Upper lobe of left lung (tissue), 4 donors: ENCODE data around the gene CPEB1.

Experiments
- POLR2A ChIP-seq, 4 donors: fragments of 450-650 bp; IDR thresholded peaks; one replicate each; pipeline ENCODE4 v1.5.1; 2016 to 2017; ENCODE audit warnings: antibody characterized with exemption in 4 of 4, mild to moderate bottlenecking in 2 of 4
- POLR2AphosphoS5 ChIP-seq, 2 donors: sonication (generic); formaldehyde crosslinking; IDR thresholded peaks; one replicate each; pipeline ENCODE4 v1.5.1; 2017; ENCODE audit warnings: antibody characterized with exemption in 2 of 2
- TF ChIP-seq, protein P1 (sequence below), 6 experiments: fragments of 450-650 bp in 4 of 6; fragments of 200-600 bp in 2 of 6; sonication (generic) in 2 of 6; IDR thresholded peaks; one replicate each; pipeline ENCODE4 v1.5.1; 2016 to 2019; ENCODE audit warnings: antibody characterized with exemption in 6 of 6

GRCh38 chr15:82530606-82531379, 116.4 kb downstream of the CPEB1 start:
- TF ChIP-seq, protein P1, sequence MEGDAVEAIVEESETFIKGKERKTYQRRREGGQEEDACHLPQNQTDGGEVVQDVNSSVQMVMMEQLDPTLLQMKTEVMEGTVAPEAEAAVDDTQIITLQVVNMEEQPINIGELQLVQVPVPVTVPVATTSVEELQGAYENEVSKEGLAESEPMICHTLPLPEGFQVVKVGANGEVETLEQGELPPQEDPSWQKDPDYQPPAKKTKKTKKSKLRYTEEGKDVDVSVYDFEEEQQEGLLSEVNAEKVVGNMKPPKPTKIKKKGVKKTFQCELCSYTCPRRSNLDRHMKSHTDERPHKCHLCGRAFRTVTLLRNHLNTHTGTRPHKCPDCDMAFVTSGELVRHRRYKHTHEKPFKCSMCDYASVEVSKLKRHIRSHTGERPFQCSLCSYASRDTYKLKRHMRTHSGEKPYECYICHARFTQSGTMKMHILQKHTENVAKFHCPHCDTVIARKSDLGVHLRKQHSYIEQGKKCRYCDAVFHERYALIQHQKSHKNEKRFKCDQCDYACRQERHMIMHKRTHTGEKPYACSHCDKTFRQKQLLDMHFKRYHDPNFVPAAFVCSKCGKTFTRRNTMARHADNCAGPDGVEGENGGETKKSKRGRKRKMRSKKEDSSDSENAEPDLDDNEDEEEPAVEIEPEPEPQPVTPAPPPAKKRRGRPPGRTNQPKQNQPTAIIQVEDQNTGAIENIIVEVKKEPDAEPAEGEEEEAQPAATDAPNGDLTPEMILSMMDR (IDR thresholded peaks at IDR 0.05), result peak; percentile 84 to 92 (median 90)
- no peak for TF ChIP-seq POLR2A (IDR thresholded peaks at IDR 0.05)
- peak in 1 of 2 donors; percentile 25 for TF ChIP-seq POLR2AphosphoS5 (IDR thresholded peaks at IDR 0.05)
